H1 (cell line): ENCODE results near the gene OAT. TPM values are rescaled to one million over a fixed set of nuclear protein-coding genes. Genes with fewer than 3 reads are reported as not detected.

Experiments
- CTCF ChIA-PET: fragments of 300-600 bp; sonication (Branson Sonifier 250); formaldehyde crosslinking; loops from one replicate; lab custom pipeline; 2021; ENCODE audit not compliant: partially characterized antibody; lab: Charles Lee
- POLR2A ChIA-PET: fragments of 300-600 bp; sonication (Branson Sonifier 250); formaldehyde crosslinking; loops from one replicate; lab custom pipeline; 2021; ENCODE audit warnings: inconsistent platforms; ENCODE audit not compliant: partially characterized antibody; lab: Charles Lee
- DNase-seq, 2 experiments: peaks; one replicate each; pipeline versions ENCODE4 v3.0.0 to v3.0.0-alpha.2; 2010 to 2022; ENCODE audit warnings: low spot score in 2 of 2, low read depth in 1 of 2, mixed read lengths in 1 of 2
- FAIRE-seq: peaks from 2 replicates; lab custom pipeline; 2011; peaks lifted over from hg19 to GRCh38; lab: Jason Lieb, UNC
- H2AFZ ChIP-seq: 2 replicates; pipeline ENCODE4 v1.8.1; 2012; ENCODE audit warnings: low read length, inconsistent platforms
- H2AK5ac ChIP-seq: 2 replicates; pipeline ENCODE4 v1.6.1; 2013; ENCODE audit warnings: low read depth, low read length
- H2BK120ac ChIP-seq: replicated peaks from 2 replicates; pipeline ENCODE3; 2013; ENCODE audit warnings: low read depth, low read length, inconsistent platforms
- H2BK12ac ChIP-seq: 2 replicates; pipeline ENCODE4 v1.6.1; 2013; ENCODE audit warnings: low read depth, low read length
- H2BK15ac ChIP-seq: 2 replicates; pipeline ENCODE4 v1.6.1; 2013; ENCODE audit warnings: low read length
- H2BK20ac ChIP-seq: 2 replicates; pipeline ENCODE4 v1.6.1; 2013; ENCODE audit warnings: low read length
- H2BK5ac ChIP-seq: 2 replicates; pipeline ENCODE4 v1.6.1; 2013; ENCODE audit warnings: low read depth, low read length
- H3K14ac ChIP-seq: 2 replicates; pipeline ENCODE4 v1.6.1; 2013; ENCODE audit warnings: inconsistent platforms; ENCODE audit not compliant: insufficient read length
- H3K18ac ChIP-seq: 2 replicates; pipeline ENCODE4 v1.6.1; 2013; ENCODE audit warnings: low read length; ENCODE audit errors: extremely low read depth
- H3K23ac ChIP-seq: 2 replicates; pipeline ENCODE4 v1.6.1; 2013; ENCODE audit warnings: inconsistent platforms; ENCODE audit not compliant: insufficient read length
- H3K23me2 ChIP-seq: 2 replicates; pipeline ENCODE4 v1.6.1; 2013; ENCODE audit warnings: low read depth, low read length
- H3K27ac ChIP-seq: 2 replicates; pipeline ENCODE4 v1.6.1; 2011; ENCODE audit warnings: low read depth, low read length, inconsistent platforms
- H3K27me3 ChIP-seq, 4 experiments: replicated peaks in 1 of 4; 1 replicate in 1 of 4; 2 replicates in 3 of 4; pipeline versions ENCODE4 v1.6.1 to v1.8.1; 2011 to 2013; ENCODE audit warnings: low read length in 3 of 4, mild to moderate bottlenecking in 3 of 4, inconsistent platforms in 2 of 4, mixed read lengths in 2 of 4, moderate library complexity in 1 of 4; ENCODE audit not compliant: control insufficient read depth in 3 of 4, insufficient read depth in 3 of 4; ENCODE audit errors: extremely low read depth in 1 of 4
- H3K36me3 ChIP-seq, 4 experiments: 2 replicates each; pipeline versions ENCODE4 v1.6.1 to v1.8.1; 2011 to 2013; ENCODE audit warnings: mild to moderate bottlenecking in 4 of 4, low read length in 3 of 4, moderate library complexity in 2 of 4, control low read depth in 1 of 4, inconsistent platforms in 1 of 4; ENCODE audit not compliant: insufficient read depth in 4 of 4, control insufficient read depth in 2 of 4
- H3K4ac ChIP-seq: replicated peaks from 2 replicates; pipeline ENCODE3; 2013; ENCODE audit warnings: low read length, low read depth, mixed read lengths, inconsistent platforms; ENCODE audit not compliant: insufficient read length
- H3K4me1 ChIP-seq, 4 experiments: replicated peaks in 1 of 4; 1 replicate in 1 of 4; 2 replicates in 3 of 4; pipeline versions ENCODE4 v1.6.1 to v1.8.1; 2011 to 2013; ENCODE audit warnings: low read length in 3 of 4, inconsistent platforms in 2 of 4, mixed read lengths in 1 of 4; ENCODE audit not compliant: insufficient read depth in 4 of 4, control insufficient read depth in 3 of 4
- H3K4me2 ChIP-seq, 2 experiments: 2 replicates each; pipeline versions ENCODE4 v1.6.1 to v1.8.1; 2011 to 2013; ENCODE audit warnings: low read depth in 2 of 2, low read length in 2 of 2, control low read depth in 1 of 2, inconsistent platforms in 1 of 2, mild to moderate bottlenecking in 1 of 2; ENCODE audit not compliant: insufficient read depth in 1 of 2
- H3K4me3 ChIP-seq, 4 experiments: fragments of 200-600, 300-600 bp in 1 of 4; sonication (generic), shearing (Covaris generic), sonication (Bioruptor Twin) in 1 of 4; 2 replicates each; pipeline versions ENCODE4 v1.5.1 to v1.8.1; 2011 to 2016; ENCODE audit warnings: low read length in 4 of 4, low read depth in 3 of 4, control low read depth in 2 of 4, inconsistent platforms in 2 of 4, mild to moderate bottlenecking in 2 of 4, mixed read lengths in 1 of 4, moderate library complexity in 1 of 4; ENCODE audit not compliant: insufficient read depth in 2 of 4; ENCODE audit errors: extremely low read depth in 1 of 4
- H3K56ac ChIP-seq: replicated peaks from 2 replicates; pipeline ENCODE3; 2013; ENCODE audit warnings: low read depth, mild to moderate bottlenecking, mixed read lengths, low read length, inconsistent platforms; ENCODE audit not compliant: insufficient read length
- H3K79me1 ChIP-seq: 2 replicates; pipeline ENCODE4 v1.6.1; 2013; ENCODE audit warnings: low read depth, low read length, control low read depth
- H3K79me2 ChIP-seq, 2 experiments: 2 replicates each; pipeline versions ENCODE4 v1.6.1 to v1.8.1; 2012 to 2013; ENCODE audit warnings: low read length in 2 of 2, mild to moderate bottlenecking in 2 of 2, inconsistent platforms in 1 of 2; ENCODE audit not compliant: insufficient read depth in 2 of 2, control insufficient read depth in 1 of 2
- H3K9ac ChIP-seq, 4 experiments: replicated peaks in 1 of 4; 1 replicate in 1 of 4; 2 replicates in 3 of 4; pipeline versions ENCODE4 v1.6.1 to v1.8.1; 2011 to 2013; ENCODE audit warnings: low read depth in 3 of 4, low read length in 3 of 4, control low read depth in 2 of 4, mild to moderate bottlenecking in 2 of 4, moderate library complexity in 2 of 4, inconsistent platforms in 1 of 4; ENCODE audit errors: extremely low read depth in 1 of 4
- H3K9me3 ChIP-seq, 2 experiments: 2 replicates each; pipeline versions ENCODE4 v1.6.1 to v1.8.1; 2012 to 2013; ENCODE audit warnings: mild to moderate bottlenecking in 2 of 2, moderate library complexity in 2 of 2, control low read depth in 1 of 2, inconsistent platforms in 1 of 2, low read depth in 1 of 2, low read length in 1 of 2, mixed read lengths in 1 of 2; ENCODE audit not compliant: insufficient read depth in 2 of 2
- H4K20me1 ChIP-seq, 2 experiments: replicated peaks in 1 of 2; 2 replicates each; pipeline versions ENCODE3 to v1.8.1; 2011 to 2013; ENCODE audit warnings: inconsistent platforms in 2 of 2, low read length in 2 of 2, mild to moderate bottlenecking in 1 of 2; ENCODE audit not compliant: insufficient read depth in 2 of 2, control insufficient read depth in 1 of 2
- H4K5ac ChIP-seq: 2 replicates; pipeline ENCODE4 v1.6.1; 2013; ENCODE audit warnings: low read length, low read depth, mixed read lengths, inconsistent platforms; ENCODE audit not compliant: insufficient read length
- H4K8ac ChIP-seq: 2 replicates; pipeline ENCODE4 v1.8.0; 2013; ENCODE audit warnings: mild to moderate bottlenecking, moderate library complexity, low read length, inconsistent platforms; ENCODE audit not compliant: insufficient read depth; ENCODE audit errors: extremely low read depth
- H4K91ac ChIP-seq: replicated peaks from 2 replicates; pipeline ENCODE3; 2013; ENCODE audit warnings: low read length, mixed read lengths, inconsistent platforms; ENCODE audit not compliant: insufficient read length
- BACH1 ChIP-seq: IDR thresholded peaks from 2 replicates; pipeline ENCODE4 v1.6.1; 2012; ENCODE audit warnings: low read length, improper control_type of control experiment
- BCL11A ChIP-seq, 2 experiments: IDR thresholded peaks; one replicate each; pipeline ENCODE4 v1.6.1; 2011; ENCODE audit warnings: low read depth in 2 of 2, low read length in 2 of 2, mild to moderate bottlenecking in 2 of 2
- EP300 ChIP-seq, 2 experiments: IDR thresholded peaks; 1 replicate in 1 of 2; 2 replicates in 1 of 2; pipeline ENCODE4 v1.6.1; 2011 to 2012; ENCODE audit warnings: low read depth in 2 of 2, low read length in 2 of 2, mild to moderate bottlenecking in 2 of 2, borderline replicate concordance in 1 of 2, inconsistent platforms in 1 of 2, moderate library complexity in 1 of 2
- EZH2 ChIP-seq: fragments of 200-600 bp; sonication (generic); IDR thresholded peaks from 2 replicates; pipeline ENCODE4 v1.7.1; 2012; ENCODE audit warnings: low read depth, mild to moderate bottlenecking, moderate library complexity, low read length, inconsistent platforms; ENCODE audit not compliant: severe bottlenecking
- FOSL1 ChIP-seq: IDR thresholded peaks from 2 replicates; pipeline ENCODE4 v1.6.1; 2011; ENCODE audit warnings: mild to moderate bottlenecking, low read depth, low read length, moderate library complexity; ENCODE audit not compliant: insufficient read depth
- HDAC6 ChIP-seq: IDR thresholded peaks from one replicate; pipeline ENCODE4 v1.7.1; 2012; ENCODE audit warnings: low read depth, mild to moderate bottlenecking, inconsistent platforms, low read length, moderate library complexity
- KDM4A ChIP-seq: IDR thresholded peaks from one replicate; pipeline ENCODE4 v1.7.1; 2012; ENCODE audit warnings: low read depth, mild to moderate bottlenecking, moderate library complexity, low read length, inconsistent platforms; ENCODE audit not compliant: severe bottlenecking
- SIN3A ChIP-seq, 2 experiments: IDR thresholded peaks in 1 of 2; conservative IDR thresholded peaks in 1 of 2; 2 replicates each; pipeline ENCODE4 v1.6.1; 2011 to 2012; ENCODE audit warnings: low read length in 2 of 2, improper control_type of control experiment in 1 of 2, low read depth in 1 of 2, mild to moderate bottlenecking in 1 of 2
- SP4 ChIP-seq: IDR thresholded peaks from 2 replicates; pipeline ENCODE4 v1.6.1; 2012; ENCODE audit warnings: low read length, inconsistent platforms
- SRF ChIP-seq: IDR thresholded peaks from 2 replicates; pipeline ENCODE4 v1.6.1; 2011; ENCODE audit warnings: mild to moderate bottlenecking, low read depth, low read length, moderate library complexity
- TAF7 ChIP-seq: optimal IDR thresholded peaks from 2 replicates; pipeline ENCODE3; 2011; ENCODE audit warnings: low read depth, mild to moderate bottlenecking, inconsistent platforms, low read length, moderate library complexity, borderline replicate concordance
- TEAD4 ChIP-seq: IDR thresholded peaks from 2 replicates; pipeline ENCODE4 v1.6.1; 2012; ENCODE audit warnings: low read depth, low read length, inconsistent platforms, mixed read lengths
- WGBS, 2 experiments: shearing (Covaris generic) in 1 of 2; methylation state at CpG; one replicate each; pipeline versions ENCODE4 v1.1.6 to v1.1.7; 2013 to 2015; ENCODE audit warnings: low lambda C conversion rate in 2 of 2, mixed read lengths in 2 of 2, inconsistent platforms in 1 of 2, low coverage in 1 of 2, missing lambda C conversion rate in 1 of 2; ENCODE audit not compliant: insufficient replicate concordance in 2 of 2, insufficient coverage in 1 of 2, insufficient read length in 1 of 2; ENCODE audit errors: extremely low coverage in 1 of 2, missing lambda C conversion rate in 1 of 2; 5-methylcytosine and 5-hydroxymethylcytosine counted together
- polyA plus RNA-seq, 7 experiments: library from polyadenylated mRNA; depleted of rRNA in 3 of 7; stranded (reverse) in 5 of 7; unstranded in 2 of 7; fragments of >200 nt in 5 of 7; fragments of 200-250 nt in 2 of 7; gene quantifications; 1 replicate in 5 of 7; 2 replicates in 1 of 7; 4 replicates in 1 of 7; pipeline versions ENCODE4 v1.2.1 to v1.2.3, GENCODE V29; 2011 to 2013; ENCODE audit warnings: missing spikeins in 2 of 7, mixed read lengths in 2 of 7
- total RNA-seq: library from RNA; stranded (reverse); fragmentation: NEBNext Ultra II Directional; extraction: Animal tissue kit (Norgen Biotek cat#: 25700); gene quantifications from 2 replicates; pipeline ENCODE4 v1.2.1, GENCODE V29; 2021

Gene OAT
- total and polyA plus RNA-seq, 2 of the 8 experiments (the other 6 are each of a cell fraction or from before 2014, with no cell fraction given) = 67.8 to 121 TPM

DNA sequence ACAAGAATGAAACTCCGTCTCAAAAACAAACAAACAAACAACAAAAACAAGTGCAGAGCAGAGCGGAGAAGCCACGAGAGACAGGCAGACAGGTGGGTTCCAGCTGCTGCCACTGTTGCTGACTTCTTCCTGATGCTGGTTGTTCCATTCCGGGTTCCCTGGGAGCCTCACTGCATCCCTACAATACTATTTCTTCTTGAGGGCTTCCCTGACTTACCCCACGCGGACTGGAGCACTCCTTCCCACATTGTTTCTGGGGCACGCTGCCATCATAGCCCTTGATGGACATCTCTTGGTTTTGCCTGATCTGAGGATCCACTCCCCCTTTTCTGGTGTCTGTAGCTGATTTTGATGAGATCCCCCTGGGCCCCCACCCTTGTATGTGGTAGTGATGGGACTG, 36.7 kb upstream of the OAT start:
- Histone ChIP-seq H3K79me1 (no peaks in the 10 kb centered on the region), H3K18ac (peak overlapping the region; percentile 54; the same call in 1 of the 2 replicates), H2AFZ (no peak overlapping the region), H3K23ac (no peak overlapping the region), H3K23me2 (no peaks in the 10 kb centered on the region; the same call in none of the 2 replicates), H3K14ac (no peak overlapping the region), H3K27me3 (peaks cover 0 to 7% (median 5%) of the 10 kb centered on the region in 4 experiments; a peak in 6 of 7 replicates), H3K9ac (no peak overlapping the region), H2BK12ac (peak overlapping the region; percentile 97), H3K4me3 (no peak overlapping the region), H2BK120ac (no peak overlapping the region), H4K91ac (peak overlapping the region; percentile 52), H4K5ac (no peak overlapping the region), H3K36me3 (no peaks in the 10 kb centered on the region), H3K4me2 (peak overlapping the region in 1 of 2 experiments; percentile 49; a peak in 1 of 4 replicates), H3K9me3 (no peaks in the 10 kb centered on the region), H3K56ac (no peak overlapping the region), H3K79me2 (no peaks in the 10 kb centered on the region), H3K4ac (no peak overlapping the region), H3K27ac (no peak overlapping the region), H4K8ac (no peak overlapping the region), H2BK15ac (0 out of 2 replicates have a peak overlapping the region, but pooled peaks have one; percentile 41), H2AK5ac (peak overlapping the region; percentile 21; the same call in 1 of the 2 replicates), H3K4me1 (peaks cover 16 to 48% (median 37%) of the 10 kb centered on the region in 4 experiments), H2BK20ac (peak overlapping the region; percentile 75; the same call in 1 of the 2 replicates), H4K20me1 (no peaks in the 10 kb centered on the region), H2BK5ac (peak overlapping the region; percentile 96; the same call in 1 of the 2 replicates)
- FAIRE-seq (no peak), DNase-seq (no peak)
- ChIA-PET CTCF (interaction anchor here (0.8 to 1.4 kb wide), 4 partner anchors 25 to 777 kb away, joined by 3 read pairs; no protein-coding TSS in a partner anchor), POLR2A (interaction anchor here (1.1 to 3.3 kb wide), 4 partner anchors 9 to 40 kb away, joined by 3 to 17 read pairs (median 5); partner anchors contain the start of gene OAT)
- 81% methylated on average over 7 of the region's 7 CpGs; no CpG with 5 or more reads in 1 of the 2 experiments for whole genome bisulfite sequencing, 2 experiments
- TF ChIP-seq KDM4A = no peak
- TF ChIP-seq BCL11A (IDR thresholded peaks at IDR 0.05; ENCODE audit: low read depth in 2 of 2, low read length in 2 of 2) = no peak
- TF ChIP-seq SIN3A (conservative IDR thresholded peaks at IDR 0.05 in 1 of 2, IDR thresholded peaks at IDR 0.05 in 1 of 2; ENCODE audit: low read depth in 1 of 2, low read length in 2 of 2) = no peak
- no peak for TF ChIP-seq HDAC6
- no peak for TF ChIP-seq TEAD4
- TF ChIP-seq SRF = no peak
- no peak for TF ChIP-seq SP4
- TF ChIP-seq TAF7 = no peak
- no peak for TF ChIP-seq FOSL1
- no peak for TF ChIP-seq BACH1
- TF ChIP-seq EP300 (IDR thresholded peaks at IDR 0.05; ENCODE audit: borderline replicate concordance in 1 of 2, low read depth in 2 of 2, low read length in 2 of 2) = no peak
- no peak for TF ChIP-seq EZH2
